GM12872 (cell line): ENCODE results near the gene MAP7D1.

Source experiments
- TF ChIP-seq, protein P1 (sequence below): IDR thresholded peaks from 3 replicates; pipeline ENCODE4 v1.5.1; 2011; ENCODE audit warnings: low read depth, mild to moderate bottlenecking, low read length, moderate library complexity; ENCODE audit not compliant: insufficient read depth

The MAP7D1 gene

DNA sequence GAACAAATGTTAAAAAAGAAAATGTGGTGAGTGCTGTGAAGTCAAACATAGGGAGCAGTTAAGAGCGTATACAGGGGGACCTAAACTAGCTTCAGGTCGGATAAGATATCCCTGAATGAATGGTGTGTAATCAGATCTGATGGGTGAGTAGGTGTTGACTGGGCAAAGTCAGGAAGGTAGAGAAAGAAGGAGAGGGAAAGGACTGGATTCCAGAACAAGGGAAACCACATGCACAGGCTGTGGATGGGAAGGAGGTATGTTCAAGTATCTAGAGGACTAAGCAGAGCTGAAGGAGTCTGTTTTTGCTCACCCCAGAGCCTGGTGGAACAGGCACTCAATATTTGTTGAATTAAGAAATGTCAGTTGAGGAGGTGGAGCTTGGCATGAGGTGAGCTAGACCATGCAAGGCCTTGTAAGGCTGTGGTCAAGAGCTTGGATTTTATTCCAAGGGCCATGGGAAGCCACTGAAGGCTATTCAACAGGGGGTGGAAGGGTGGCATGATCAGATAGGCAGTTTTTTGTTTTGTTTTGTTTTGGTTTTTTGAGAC is 27.4 kb downstream of the MAP7D1 start:
- TF ChIP-seq, protein P1, sequence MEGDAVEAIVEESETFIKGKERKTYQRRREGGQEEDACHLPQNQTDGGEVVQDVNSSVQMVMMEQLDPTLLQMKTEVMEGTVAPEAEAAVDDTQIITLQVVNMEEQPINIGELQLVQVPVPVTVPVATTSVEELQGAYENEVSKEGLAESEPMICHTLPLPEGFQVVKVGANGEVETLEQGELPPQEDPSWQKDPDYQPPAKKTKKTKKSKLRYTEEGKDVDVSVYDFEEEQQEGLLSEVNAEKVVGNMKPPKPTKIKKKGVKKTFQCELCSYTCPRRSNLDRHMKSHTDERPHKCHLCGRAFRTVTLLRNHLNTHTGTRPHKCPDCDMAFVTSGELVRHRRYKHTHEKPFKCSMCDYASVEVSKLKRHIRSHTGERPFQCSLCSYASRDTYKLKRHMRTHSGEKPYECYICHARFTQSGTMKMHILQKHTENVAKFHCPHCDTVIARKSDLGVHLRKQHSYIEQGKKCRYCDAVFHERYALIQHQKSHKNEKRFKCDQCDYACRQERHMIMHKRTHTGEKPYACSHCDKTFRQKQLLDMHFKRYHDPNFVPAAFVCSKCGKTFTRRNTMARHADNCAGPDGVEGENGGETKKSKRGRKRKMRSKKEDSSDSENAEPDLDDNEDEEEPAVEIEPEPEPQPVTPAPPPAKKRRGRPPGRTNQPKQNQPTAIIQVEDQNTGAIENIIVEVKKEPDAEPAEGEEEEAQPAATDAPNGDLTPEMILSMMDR = no peak

DNA sequence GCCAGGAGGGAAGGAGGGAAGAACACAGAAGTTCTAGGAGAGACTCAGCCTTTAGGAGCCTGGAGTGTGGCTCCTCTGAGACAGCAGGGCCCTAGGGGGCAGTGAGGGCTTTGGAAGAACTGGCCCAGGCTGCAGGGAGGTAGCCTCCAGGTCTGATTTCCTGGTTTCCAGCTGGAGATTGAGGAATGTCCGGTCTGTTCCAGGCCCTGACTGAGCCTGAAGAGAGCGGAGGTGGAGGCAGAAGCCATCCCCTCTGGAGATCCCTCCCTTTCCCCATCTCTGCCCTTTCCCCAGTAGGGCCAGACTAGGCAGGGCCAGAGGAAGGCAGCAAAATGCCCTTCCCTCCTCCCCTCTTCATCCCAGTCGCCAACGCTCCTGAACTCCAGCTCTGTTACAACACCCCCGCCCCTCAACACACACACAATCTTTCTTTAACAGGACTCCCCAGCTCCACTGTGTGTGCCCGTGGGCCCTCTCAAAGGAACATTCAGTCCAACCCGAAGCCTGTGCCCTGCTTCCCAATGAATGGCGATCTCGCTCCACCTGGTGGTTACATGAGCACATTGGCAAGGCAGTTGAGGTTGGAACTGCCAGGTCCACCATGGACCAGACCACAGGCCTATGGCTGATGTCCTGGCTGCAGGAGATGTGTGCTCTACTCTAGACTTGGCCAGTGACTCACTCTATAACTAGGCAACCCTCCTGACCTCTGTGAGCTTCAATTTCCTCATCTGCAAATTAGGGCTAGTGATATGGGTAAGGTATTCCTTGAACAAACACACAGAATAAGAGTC is 32.0 kb downstream of the MAP7D1 start:
- TF ChIP-seq, protein P1 = peak; percentile 92

DNA sequence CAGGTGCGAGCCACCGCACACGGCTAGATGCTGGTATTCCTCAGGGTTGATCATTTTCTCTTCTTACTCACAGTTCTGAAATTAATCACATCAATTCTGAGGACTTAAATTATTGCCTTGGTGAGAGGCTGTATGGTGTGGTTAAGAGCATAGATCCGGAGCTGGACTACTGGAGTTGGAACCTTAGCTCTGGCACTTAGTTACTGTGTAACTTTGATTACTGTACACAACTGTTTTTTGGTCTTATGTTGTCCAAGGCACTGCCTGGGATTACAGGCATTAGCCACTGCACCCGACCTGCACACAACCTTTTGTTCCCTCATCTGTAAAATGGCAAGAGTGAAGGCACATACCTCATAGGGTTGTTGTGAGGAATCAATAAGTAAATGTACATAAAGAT is 42.7 kb downstream of the MAP7D1 start:
- TF ChIP-seq, protein P1 = no peak

DNA sequence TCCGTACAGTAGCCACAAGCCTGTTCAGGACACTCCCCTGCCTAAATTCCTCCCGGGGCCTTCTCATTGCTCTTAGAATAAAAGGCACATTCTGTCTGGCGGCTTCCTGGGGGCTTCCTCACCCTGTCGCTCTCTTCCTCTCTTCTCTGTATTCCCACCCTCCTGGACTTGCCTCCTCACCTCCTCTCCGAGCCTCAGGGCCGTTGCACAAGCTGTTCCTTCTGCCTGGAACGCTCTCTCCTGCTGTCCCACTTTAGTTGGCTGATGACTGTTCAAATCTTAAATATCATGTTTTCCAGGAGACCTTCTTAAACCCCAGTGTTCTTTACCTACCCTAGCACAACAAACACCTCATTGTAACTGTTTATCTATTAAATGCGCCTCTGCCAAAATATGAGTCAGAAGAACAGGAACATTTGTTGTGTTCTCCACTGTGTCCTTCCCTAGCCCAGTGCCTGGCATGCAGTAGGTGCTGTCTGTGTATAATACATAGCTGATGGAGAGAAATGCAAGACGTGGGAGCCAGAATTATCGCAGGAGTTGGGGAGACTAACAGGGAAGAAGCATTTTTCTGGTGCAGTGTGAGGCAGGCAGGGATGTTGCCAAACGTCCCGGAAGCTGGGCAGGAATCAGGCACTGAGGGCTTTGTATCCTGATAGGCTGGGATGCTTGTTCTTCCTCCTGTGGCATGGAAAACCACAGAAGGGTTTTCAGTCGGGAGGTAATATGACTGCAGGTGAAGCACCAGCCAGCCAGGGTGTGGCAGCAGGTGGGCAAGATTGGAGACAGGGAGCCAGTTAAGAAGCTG is 44.2 kb downstream of the MAP7D1 start:
- TF ChIP-seq, protein P1 = no peak

DNA sequence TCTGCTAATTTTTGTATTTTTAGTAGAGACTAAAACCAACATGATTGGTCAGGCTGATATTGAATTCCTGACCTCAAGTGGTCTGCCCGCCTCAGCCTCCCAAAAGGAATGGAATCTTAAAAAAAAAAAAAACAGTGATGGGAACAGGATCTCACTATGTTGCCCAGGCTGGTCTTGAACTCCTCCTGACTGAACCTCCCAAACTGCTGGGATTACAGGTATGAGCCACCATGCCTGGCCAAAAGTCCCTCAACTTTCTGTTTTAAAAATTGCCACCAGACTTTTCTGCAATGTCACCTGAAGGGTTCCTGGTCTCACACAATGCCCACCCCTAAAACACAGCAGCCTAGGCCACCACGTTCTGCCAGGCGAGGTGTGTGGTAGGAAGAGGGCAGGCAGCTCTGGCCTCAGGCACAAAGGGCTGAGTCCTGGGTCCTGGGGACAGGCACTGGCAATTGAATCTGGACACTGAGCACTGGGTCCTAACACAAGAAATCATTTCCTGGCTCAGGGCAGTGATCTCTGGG is 47.1 kb downstream of the MAP7D1 start:
- TF ChIP-seq, protein P1 = no peak

DNA sequence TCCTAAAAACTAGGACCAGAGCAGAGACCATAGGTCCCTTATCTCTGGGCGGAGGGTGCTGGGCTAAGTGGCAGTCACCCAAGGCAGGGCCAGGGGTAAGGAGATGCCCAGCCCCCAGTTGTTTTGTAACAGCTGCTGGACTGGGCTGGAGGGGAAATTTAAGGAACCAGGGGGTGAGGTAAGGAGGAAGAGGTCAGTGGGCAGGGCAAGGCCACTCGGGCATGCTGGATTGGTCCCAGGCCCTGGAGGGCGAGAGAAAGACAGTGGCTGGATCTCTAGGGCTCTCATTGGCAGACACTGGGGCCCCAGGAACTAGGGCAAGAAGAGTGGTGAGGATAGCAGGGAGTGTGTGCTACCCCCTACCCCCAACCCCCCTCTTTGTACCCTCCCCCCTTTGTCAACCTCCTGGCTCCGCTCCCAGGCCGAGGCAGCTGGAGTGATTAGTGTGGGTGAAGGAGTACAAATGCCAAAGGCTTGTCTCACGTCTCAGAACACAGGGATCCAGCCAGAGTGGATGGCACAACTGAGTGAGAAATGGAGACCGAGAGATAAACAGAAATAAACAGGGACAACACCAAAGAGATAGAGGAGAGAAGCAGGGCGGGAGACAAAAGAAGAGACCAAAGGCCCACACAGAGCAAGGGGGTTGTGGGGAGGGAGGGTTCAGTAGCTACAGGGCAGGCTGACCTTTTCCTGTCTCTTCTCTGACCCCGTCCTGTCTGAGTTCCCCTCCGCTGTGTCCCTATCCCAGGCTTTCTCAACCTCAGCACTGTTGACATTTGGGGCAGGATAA is 47.8 kb downstream of the MAP7D1 start:
- TF ChIP-seq, protein P1 = no peak
